MCF 10A (cell line): ENCODE data around the gene HIGD1B. TPM values are rescaled to one million over a fixed set of nuclear protein-coding genes. Genes with fewer than 3 reads are reported as not detected.

Experiments
- BruUV-seq: library from RNA; stranded (reverse); fragments of 400-500 nt; replicated peaks from 2 replicates; lab custom pipeline; 2021; lab: Mats Ljungman, UMichigan
- CTCF ChIA-PET: fragments of 300-600 bp; sonication (Branson Sonifier 250); formaldehyde crosslinking; extraction: SDS; loops from one replicate; lab custom pipeline; 2021; ENCODE audit warnings: antibody characterized with exemption, inconsistent platforms; lab: Yijun Ruan, JAX
- POLR2A ChIA-PET: fragments of 300-600, 350-650 bp; sonication (Branson Sonifier 250); formaldehyde crosslinking; extraction: SDS; loops from one replicate; lab custom pipeline; 2020; ENCODE audit warnings: antibody characterized with exemption, inconsistent platforms; lab: Yijun Ruan, JAX
- DNase-seq: peaks from one replicate; pipeline ENCODE4 v3.0.0-alpha.2; 2018; ENCODE audit not compliant: unreplicated experiment
- H3K27ac Mint-ChIP-seq: one replicate; pipeline ENCODE4 v1.8.0; 2022; ENCODE audit warnings: mild to moderate bottlenecking, low read depth, mixed read lengths; ENCODE audit not compliant: unreplicated experiment
- H3K27me3 Mint-ChIP-seq: one replicate; pipeline ENCODE4 v1.8.0; 2022; ENCODE audit warnings: mixed read lengths; ENCODE audit not compliant: insufficient read depth, unreplicated experiment
- H3K36me3 Mint-ChIP-seq: one replicate; pipeline ENCODE4 v1.8.0; 2022; ENCODE audit warnings: mild to moderate bottlenecking, moderate library complexity, mixed read lengths; ENCODE audit not compliant: insufficient read depth, unreplicated experiment
- H3K4me1 Mint-ChIP-seq: one replicate; pipeline ENCODE4 v1.8.0; 2022; ENCODE audit warnings: mixed read lengths; ENCODE audit not compliant: insufficient read depth, unreplicated experiment
- H3K4me3 Mint-ChIP-seq: one replicate; pipeline ENCODE4 v1.8.0; 2022; ENCODE audit warnings: mild to moderate bottlenecking, moderate library complexity, mixed read lengths; ENCODE audit not compliant: unreplicated experiment
- H3K9me3 Mint-ChIP-seq: one replicate; pipeline ENCODE4 v1.8.0; 2022; ENCODE audit warnings: mixed read lengths; ENCODE audit not compliant: unreplicated experiment
- CTCF ChIP-seq: fragments of 200-600 bp; IDR thresholded peaks from one replicate; pipeline ENCODE4 v1.8.0; 2022; ENCODE audit warnings: antibody characterized with exemption, mild to moderate bottlenecking; ENCODE audit not compliant: unreplicated experiment
- intact Hi-C: fragments of 100-400 bp; cut with micrococcal nuclease; formaldehyde crosslinking; loops from 2 replicates; pipeline ENCODE4 v1.14.1; 2022
- total RNA-seq: library from RNA; stranded (reverse); gene quantifications from 2 replicates; pipeline ENCODE4 v1.2.3, GENCODE V29; 2022

Gene HIGD1B
- total RNA-seq, 1 experiment from 2014 or later, result not detected

- POLR2A ChIA-PET, result interaction anchor here (0.7 to 1.7 kb wide), 3 partner anchors 15 to 90 kb away, joined by 3 to 6 read pairs (median 3); no protein-coding TSS in a partner anchor
- intact Hi-C loops, result no loop called here
- DNase-seq, result no peak
- no peaks in the 10 kb centered on the region for H3K9me3 Mint-ChIP-seq
- no TSS peak for BruUV-seq
- peaks cover 67% of the 10 kb centered on the region for H3K36me3 Mint-ChIP-seq
- no peak for TF ChIP-seq CTCF
- no peaks in the 10 kb centered on the region for H3K4me1 Mint-ChIP-seq
- H3K27me3 Mint-ChIP-seq, result no peaks in the 10 kb centered on the region
- no peak overlapping the region for H3K4me3 Mint-ChIP-seq
- CTCF ChIA-PET, result interaction anchor here (0.7 to 11.4 kb wide), 8 partner anchors 15 to 92 kb away, joined by 3 to 233 read pairs (median 9); no protein-coding TSS in a partner anchor
- no peak overlapping the region for H3K27ac Mint-ChIP-seq
These were observed 15.6 kb downstream of the HIGD1B start for GRCh38 chr17:44863061-44863918.

- Mint-ChIP-seq H3K27ac (no peak overlapping the region), H3K27me3 (no peaks in the 10 kb centered on the region), H3K9me3 (no peaks in the 10 kb centered on the region), H3K36me3 (peaks cover 65% of the 10 kb centered on the region), H3K4me1 (no peaks in the 10 kb centered on the region), H3K4me3 (no peak overlapping the region)
- no peak for TF ChIP-seq CTCF
- BruUV-seq, result no TSS peak
- CTCF ChIA-PET, result interaction anchor here (0.6 to 11.4 kb wide), 33 partner anchors 8 to 914 kb away, joined by 3 to 233 read pairs (median 4); no protein-coding TSS in a partner anchor
- intact Hi-C loops, result loop anchor here (1.0 kb wide), 3 partner anchors 86 to 268 kb away; no protein-coding TSS in a partner anchor
- POLR2A ChIA-PET, result interaction anchor here (1.7 to 2.3 kb wide), 2 partner anchors 89 to 92 kb away, joined by 3 to 9 read pairs; no protein-coding TSS in a partner anchor
- no peak for DNase-seq
These were observed 17.1 kb downstream of the HIGD1B start for GRCh38 chr17:44864831-44865230.

- no peaks in the 10 kb centered on the region for H3K9me3 Mint-ChIP-seq
- no peaks in the 10 kb centered on the region for H3K4me1 Mint-ChIP-seq
- H3K36me3 Mint-ChIP-seq, result peaks cover 63% of the 10 kb centered on the region
- POLR2A ChIA-PET, result interaction anchor here (2.3 kb wide), 1 partner anchor 90 kb away, joined by 9 read pairs; no protein-coding TSS in a partner anchor
- BruUV-seq, result no TSS peak
- H3K27me3 Mint-ChIP-seq, result no peaks in the 10 kb centered on the region
- no peak overlapping the region for H3K4me3 Mint-ChIP-seq
- TF ChIP-seq CTCF, result peak; percentile 82
- peak; percentile 71 for DNase-seq
- intact Hi-C loops, result loop anchor here (1.0 kb wide), 3 partner anchors 86 to 268 kb away; no protein-coding TSS in a partner anchor
- CTCF ChIA-PET, result interaction anchor here (0.6 to 11.4 kb wide), 31 partner anchors 9 to 914 kb away, joined by 3 to 233 read pairs (median 4); no protein-coding TSS in a partner anchor
- H3K27ac Mint-ChIP-seq, result no peak overlapping the region
These were observed 17.6 kb downstream of the HIGD1B start for GRCh38 chr17:44865231-44865660.

- CTCF ChIA-PET, result interaction anchor here (0.8 to 11.4 kb wide), 16 partner anchors 8 to 913 kb away, joined by 3 to 233 read pairs (median 6); partner anchors contain the start of gene HIGD1B
- Mint-ChIP-seq H3K4me1 (no peaks in the 10 kb centered on the region), H3K36me3 (peaks cover 56% of the 10 kb centered on the region), H3K27me3 (no peaks in the 10 kb centered on the region), H3K4me3 (no peak overlapping the region), H3K27ac (no peak overlapping the region), H3K9me3 (no peaks in the 10 kb centered on the region)
- POLR2A ChIA-PET, result interaction anchor here (0.7 to 2.3 kb wide), 3 partner anchors 33 to 117 kb away, joined by 4 to 9 read pairs (median 5); partner anchors contain the start of gene EFTUD2
- BruUV-seq, result no TSS peak
- intact Hi-C loops, result loop anchor here (1.0 kb wide), 3 partner anchors 87 to 267 kb away; no protein-coding TSS in a partner anchor
- DNase-seq, result no peak
- no peak for TF ChIP-seq CTCF
These were observed 18.2 kb downstream of the HIGD1B start for GRCh38 chr17:44865931-44866330.
